PFSK-1 (cell line): ENCODE data around the gene KCNK10.

Experiments
- POLR2AphosphoS5 ChIP-seq: IDR thresholded peaks from 2 replicates; pipeline ENCODE4 v1.6.1; 2012; ENCODE audit warnings: low read depth, mild to moderate bottlenecking, control low read depth, low read length, moderate library complexity
- TAF1 ChIP-seq: IDR thresholded peaks from 2 replicates; pipeline ENCODE4 v1.6.1; 2012; ENCODE audit warnings: low read length, control low read depth, borderline replicate concordance; ENCODE audit not compliant: insufficient read depth

- TF ChIP-seq TAF1 (no peak), POLR2AphosphoS5 (no peak)
Observed at GRCh38 chr14:88316521-88316920, 6.5 kb downstream of the KCNK10 start.
